Vagina (tissue), 2 donors: ENCODE results near the gene SCN5A.

Experiments
- CTCF ChIP-seq, 3 experiments: fragments of 450-650 bp in 2 of 3; fragments of 200-600 bp in 1 of 3; sonication (generic) in 1 of 3; IDR thresholded peaks; one replicate each; pipeline ENCODE4 v1.5.1; 2017 to 2019; ENCODE audit warnings: antibody characterized with exemption in 3 of 3, mild to moderate bottlenecking in 2 of 3, moderate library complexity in 2 of 3
- POLR2A ChIP-seq, 2 donors: fragments of 450-650 bp; IDR thresholded peaks; one replicate each; pipeline ENCODE4 v1.6.1; 2017; ENCODE audit warnings: antibody characterized with exemption in 2 of 2, mild to moderate bottlenecking in 2 of 2, moderate library complexity in 2 of 2
- POLR2AphosphoS5 ChIP-seq, 2 donors: sonication (generic); formaldehyde crosslinking; IDR thresholded peaks; one replicate each; pipeline ENCODE4 v1.9.0; 2017; ENCODE audit warnings: antibody characterized with exemption in 2 of 2, mild to moderate bottlenecking in 2 of 2, low read depth in 1 of 2; ENCODE audit not compliant: insufficient read depth in 1 of 2

GRCh38 chr3:38690185-38690584 is 40.7 kb upstream of the SCN5A start:
- TF ChIP-seq CTCF (IDR thresholded peaks at IDR 0.05) (no peak), POLR2AphosphoS5 (IDR thresholded peaks at IDR 0.05; ENCODE audit: insufficient read depth in 1 of 2, low read depth in 1 of 2) (no peak), POLR2A (IDR thresholded peaks at IDR 0.05) (no peak)
